Measurements from ENCODE around the gene SLC66A2. TPM values are rescaled to one million over a fixed set of nuclear protein-coding genes. Genes with fewer than 3 reads are reported as not detected.
A peak's percentile ranks its signal among the peaks of the same experiment; 100 is the strongest.

Gene SLC66A2
- total and polyA plus RNA-seq, 9 donors, result 2.1 to 31.1 (median 27.0) TPM

DNA sequence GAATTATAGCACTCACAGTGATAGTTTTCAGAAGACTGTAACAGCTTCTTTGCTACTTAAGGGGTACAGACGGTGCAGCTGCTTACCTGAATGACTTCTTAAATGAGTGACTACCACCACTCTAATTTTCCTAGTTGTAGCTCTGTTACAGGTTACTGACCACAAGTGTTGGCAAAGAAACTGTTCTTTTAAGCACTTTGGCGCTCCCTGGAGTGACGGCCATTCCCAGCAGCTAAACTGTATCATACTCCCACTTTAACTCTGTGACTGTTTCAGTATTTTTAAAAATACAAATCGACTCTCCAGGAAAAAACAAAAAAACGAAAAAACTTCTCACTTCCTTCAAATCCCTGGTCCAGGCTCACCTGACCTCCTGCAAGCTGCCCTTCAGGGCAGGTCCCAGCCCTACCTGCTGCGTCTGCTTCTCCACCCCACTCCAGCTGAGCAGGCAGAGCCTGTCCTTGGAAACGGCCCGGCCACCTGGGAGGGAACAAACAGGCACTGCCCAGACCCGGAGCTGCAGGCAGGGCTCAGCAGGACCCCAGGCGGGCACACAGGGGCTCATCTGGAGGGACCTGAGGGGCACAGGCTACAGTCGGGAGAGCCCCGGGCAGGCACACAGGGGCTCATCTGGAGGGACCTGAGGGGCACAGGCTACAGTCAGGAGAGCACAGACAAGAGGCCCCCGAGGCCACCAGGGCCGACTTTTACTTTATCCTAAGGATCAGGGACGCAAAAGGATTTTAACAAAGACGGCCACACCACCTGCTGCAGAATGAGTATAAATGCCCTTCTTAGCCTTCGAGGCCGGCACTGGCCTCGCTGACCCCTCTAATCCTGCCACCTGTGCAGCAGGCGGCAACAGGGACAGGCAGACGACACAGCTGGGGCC is 24.5 kb downstream of the SLC66A2 start:
- Histone ChIP-seq H3K9me3 (no peaks in the 10 kb centered on the region), H3K27me3 (no peaks in the 10 kb centered on the region), H3K4me3 (no peak overlapping the region), H3K36me3 (no peaks in the 10 kb centered on the region), H3K4me1 (ENCODE audit: insufficient read depth) (peaks cover 13% of the 10 kb centered on the region), H3K27ac (no peak overlapping the region)
- 80 to 83% (median 82%) methylated on average over 21 of the region's 21 CpGs for WGBS, 3 donors
- intact Hi-C loops (cut with DNase I), result loop anchor here in 1 of 4 donors (10.0 kb wide), 1 partner anchor 108 kb away; the partner anchor contains the start of gene RBFA
- peak; percentile 12 to 35 (median 13) for DNase-seq
- no peak for TF ChIP-seq POLR2A (IDR thresholded peaks at IDR 0.05)
- TF ChIP-seq, protein P1, sequence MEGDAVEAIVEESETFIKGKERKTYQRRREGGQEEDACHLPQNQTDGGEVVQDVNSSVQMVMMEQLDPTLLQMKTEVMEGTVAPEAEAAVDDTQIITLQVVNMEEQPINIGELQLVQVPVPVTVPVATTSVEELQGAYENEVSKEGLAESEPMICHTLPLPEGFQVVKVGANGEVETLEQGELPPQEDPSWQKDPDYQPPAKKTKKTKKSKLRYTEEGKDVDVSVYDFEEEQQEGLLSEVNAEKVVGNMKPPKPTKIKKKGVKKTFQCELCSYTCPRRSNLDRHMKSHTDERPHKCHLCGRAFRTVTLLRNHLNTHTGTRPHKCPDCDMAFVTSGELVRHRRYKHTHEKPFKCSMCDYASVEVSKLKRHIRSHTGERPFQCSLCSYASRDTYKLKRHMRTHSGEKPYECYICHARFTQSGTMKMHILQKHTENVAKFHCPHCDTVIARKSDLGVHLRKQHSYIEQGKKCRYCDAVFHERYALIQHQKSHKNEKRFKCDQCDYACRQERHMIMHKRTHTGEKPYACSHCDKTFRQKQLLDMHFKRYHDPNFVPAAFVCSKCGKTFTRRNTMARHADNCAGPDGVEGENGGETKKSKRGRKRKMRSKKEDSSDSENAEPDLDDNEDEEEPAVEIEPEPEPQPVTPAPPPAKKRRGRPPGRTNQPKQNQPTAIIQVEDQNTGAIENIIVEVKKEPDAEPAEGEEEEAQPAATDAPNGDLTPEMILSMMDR (IDR thresholded peaks at IDR 0.05), result no peak

DNA sequence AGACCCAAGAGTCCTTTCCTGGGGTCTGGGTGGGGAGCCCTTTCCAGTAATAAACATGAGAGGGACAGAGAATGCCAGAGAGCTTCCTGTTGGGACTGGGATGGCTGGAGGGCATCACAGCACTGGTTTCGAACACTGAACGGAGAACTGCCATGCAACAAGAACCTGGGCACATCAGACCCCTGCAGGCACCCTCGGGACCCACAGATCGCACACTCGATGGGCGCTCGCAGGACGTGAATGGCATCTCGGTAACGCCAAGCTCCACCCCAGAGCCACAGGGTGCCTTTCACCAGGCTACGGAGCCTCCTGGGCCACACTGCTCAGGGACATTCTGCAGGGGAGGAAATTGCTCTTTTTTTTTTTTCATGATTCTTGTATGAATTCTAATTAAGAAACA is 25.1 kb downstream of the SLC66A2 start:
- Histone ChIP-seq H3K27me3 (no peaks in the 10 kb centered on the region), H3K4me3 (no peak overlapping the region), H3K4me1 (ENCODE audit: insufficient read depth) (peaks cover 13% of the 10 kb centered on the region), H3K9me3 (no peaks in the 10 kb centered on the region), H3K36me3 (no peaks in the 10 kb centered on the region), H3K27ac (no peak overlapping the region)
- WGBS, 3 donors, result 94 to 97% (median 94%) methylated on average over 11 of the region's 11 CpGs
- peak; percentile 9 to 30 (median 14) for DNase-seq
- intact Hi-C loops (cut with DNase I), result loop anchor here in 1 of 4 donors (10.0 kb wide), 1 partner anchor 108 kb away; the partner anchor contains the start of gene RBFA
- TF ChIP-seq, protein P1 (IDR thresholded peaks at IDR 0.05), result no peak
- TF ChIP-seq POLR2A (IDR thresholded peaks at IDR 0.05) (no peak), EP300 (IDR thresholded peaks at IDR 0.05) (no peak)

DNA sequence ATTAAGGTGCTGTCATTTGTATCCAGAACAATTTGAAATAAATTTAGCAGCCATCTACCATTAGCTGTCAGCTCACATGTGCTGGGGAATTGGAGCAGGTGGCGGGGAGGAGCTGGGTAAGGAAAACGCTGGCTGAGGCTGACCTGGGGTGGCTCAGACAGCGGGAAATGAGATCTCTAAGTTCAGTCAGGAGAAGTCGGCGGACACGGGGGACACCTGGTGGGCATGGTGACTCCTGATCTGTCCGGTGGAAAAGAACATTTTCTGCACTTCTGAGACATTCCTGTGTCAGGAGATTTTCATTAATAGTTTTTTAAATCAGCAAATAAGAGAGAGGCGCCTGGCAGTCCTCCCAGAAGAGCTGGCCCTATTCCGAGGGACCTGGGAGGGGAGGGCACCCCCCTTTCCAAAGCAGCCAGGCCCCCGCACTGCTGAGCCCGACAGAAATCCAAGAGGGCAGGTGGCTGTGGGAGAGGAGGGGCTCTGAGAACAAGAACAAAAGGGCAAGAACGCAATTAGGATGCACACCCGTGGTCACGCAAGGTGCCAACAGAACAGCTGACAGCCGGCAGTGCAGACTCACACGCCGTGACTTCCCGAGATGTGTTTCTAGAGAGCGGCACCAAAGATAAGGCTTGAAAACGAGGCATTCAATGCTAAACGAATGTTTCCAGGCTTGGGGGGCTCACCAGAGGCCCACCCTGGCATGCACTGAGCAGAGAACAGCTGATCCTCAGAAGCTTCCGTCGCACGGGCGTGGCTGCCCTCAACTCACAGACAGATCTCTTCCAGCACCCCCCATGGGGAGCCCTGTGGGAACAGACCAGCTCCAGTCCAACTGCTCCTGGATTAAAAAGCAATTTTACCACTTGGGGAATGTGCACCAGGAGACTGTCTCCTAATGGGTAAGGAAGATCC is 26.4 kb downstream of the SLC66A2 start:
- H3K4me1 ChIP-seq (ENCODE audit: insufficient read depth), result peaks cover 13% of the 10 kb centered on the region
- peak; percentile 67 to 91 (median 84) for DNase-seq
- TF ChIP-seq, protein P1 (IDR thresholded peaks at IDR 0.05), result peak in 1 of 3 donors; percentile 18
- TF ChIP-seq POLR2A (IDR thresholded peaks at IDR 0.05), result no peak
- H3K9me3 ChIP-seq, result no peaks in the 10 kb centered on the region
- H3K27ac ChIP-seq, result peak overlapping the region in 1 of 2 donors; percentile 3
- no peaks in the 10 kb centered on the region for H3K36me3 ChIP-seq
- intact Hi-C loops (cut with DNase I), result loop anchor here in 1 of 4 donors (10.0 kb wide), 1 partner anchor 110 kb away; the partner anchor contains the start of gene RBFA
- H3K27me3 ChIP-seq, result no peaks in the 10 kb centered on the region
- no peak overlapping the region for H3K4me3 ChIP-seq
- WGBS, 3 donors, result 14 to 23% (median 22%) methylated on average over 25 of the region's 25 CpGs
